ENCODE results near the gene TTF1.
A peak's percentile ranks its signal among the peaks of the same experiment; 100 is the strongest.
"Not testable (repeated sequence)": the region's sequence is repeated elsewhere in the genome, so short reads cannot be mapped to it uniquely, and the experiment has no call there.

TTF1 gene

GRCh38 chr9:132410642-132411041 lies 4.0 kb upstream of the TTF1 start:
- DNase-seq = no peak

GRCh38 chr9:132409828-132410528 lies 3.3 kb upstream of the TTF1 start, which contains the start of gene CFAP77:
Gene CFAP77, plus strand, starts transcription at chr9:132410211. Its CDS starts 61 bp downstream, at chr9:132410272.
- peak; percentile 78 for DNase-seq

DNA sequence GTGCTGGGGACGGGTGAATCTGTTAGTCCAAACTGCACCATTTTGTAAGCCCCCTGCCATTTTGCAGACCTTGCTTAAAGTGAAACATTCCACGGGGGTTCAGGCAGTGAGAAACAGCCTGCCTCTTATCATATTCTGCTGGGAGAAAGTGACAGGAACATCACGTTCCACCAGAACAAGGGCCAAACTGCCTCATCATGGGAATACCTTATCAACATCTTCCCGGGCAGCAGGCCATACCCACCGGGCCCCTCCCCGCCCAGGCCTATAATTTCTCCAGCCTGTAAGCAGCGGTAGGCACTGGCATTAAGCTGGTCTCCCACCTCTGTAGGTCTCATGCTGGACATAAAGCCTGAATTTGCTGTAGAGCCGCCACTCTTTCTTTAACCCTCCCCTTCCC lies 1.9 kb upstream of the TTF1 start:
- DNase-seq = no peak

- no peak for DNase-seq
These were observed 556 bp upstream of the TTF1 start for GRCh38 chr9:132407196-132407595.

DNA sequence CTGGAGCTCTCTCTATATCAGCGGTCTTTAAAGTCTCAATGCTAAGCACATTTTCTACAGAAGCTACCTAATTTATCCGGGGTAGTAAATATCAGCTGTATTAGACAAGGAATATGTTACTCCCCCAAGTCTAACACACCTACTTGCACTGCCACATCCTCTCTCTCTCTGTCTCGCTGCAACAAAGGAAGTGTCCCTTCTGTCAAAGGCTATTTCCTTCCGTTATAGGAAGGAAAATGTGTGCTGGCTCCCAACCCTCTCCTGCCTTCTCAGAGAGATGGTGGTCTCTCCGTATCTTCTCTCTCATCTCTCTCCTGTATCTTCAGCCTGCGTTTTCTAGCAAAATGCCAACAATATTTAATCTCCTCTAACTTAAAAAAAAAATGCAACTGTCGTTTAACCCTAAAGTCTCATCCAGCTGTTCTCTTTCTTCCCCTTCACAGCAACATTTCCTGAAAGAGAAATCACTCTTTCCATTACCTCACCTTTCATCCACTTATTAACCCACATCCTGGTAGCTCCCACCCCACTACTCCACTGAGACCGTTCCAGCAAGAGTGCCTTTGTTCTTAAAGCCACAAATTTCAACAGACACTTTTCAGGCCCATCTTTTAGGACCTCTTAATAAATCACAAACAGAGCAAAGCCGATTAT lies 2.3 kb downstream of the TTF1 start:
- DNase-seq = no peak

DNA sequence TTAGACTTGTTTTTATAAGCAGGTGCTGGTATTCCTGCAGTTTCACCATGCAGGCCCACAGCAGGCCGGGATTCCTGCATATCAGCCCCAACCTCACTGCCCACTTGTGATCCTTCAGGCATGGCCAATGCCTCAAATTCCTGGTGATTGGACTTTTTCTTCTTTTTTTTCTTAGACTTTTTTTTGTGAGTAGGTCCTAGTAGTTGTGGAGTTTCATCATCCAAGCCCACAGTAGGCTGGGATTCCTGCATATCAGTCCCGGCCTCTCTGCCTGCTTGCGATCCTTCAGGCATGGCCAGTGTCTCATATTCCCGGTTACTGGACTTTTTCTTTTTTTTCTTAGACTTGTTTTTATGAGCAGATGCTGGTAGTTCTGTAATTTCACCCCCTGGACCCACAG lies 4.8 kb downstream of the TTF1 start:
- no peak for DNase-seq

DNA sequence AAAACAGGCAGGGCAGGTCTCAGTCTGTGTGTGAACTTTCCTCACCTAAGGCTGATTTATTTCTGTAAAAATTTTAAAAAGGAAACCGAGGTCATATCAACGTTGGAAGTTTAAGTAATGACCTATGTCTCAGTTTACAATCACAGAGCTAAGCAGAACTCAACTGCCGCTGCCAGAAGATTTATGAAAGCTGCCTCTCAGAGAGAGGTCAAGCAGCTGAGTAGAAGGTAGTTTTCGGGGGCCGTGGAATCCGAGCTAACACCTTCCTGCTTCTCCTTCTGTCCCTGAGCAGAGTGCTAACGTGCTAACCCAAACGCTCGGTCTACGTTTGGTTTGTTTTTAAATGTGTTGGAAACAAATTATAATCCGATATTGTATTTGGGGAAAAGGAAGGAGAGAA lies 11.1 kb downstream of the TTF1 start:
- no peak for DNase-seq

- no peak for DNase-seq
These were observed 15.2 kb downstream of the TTF1 start for GRCh38 chr9:132391449-132391848.

DNA sequence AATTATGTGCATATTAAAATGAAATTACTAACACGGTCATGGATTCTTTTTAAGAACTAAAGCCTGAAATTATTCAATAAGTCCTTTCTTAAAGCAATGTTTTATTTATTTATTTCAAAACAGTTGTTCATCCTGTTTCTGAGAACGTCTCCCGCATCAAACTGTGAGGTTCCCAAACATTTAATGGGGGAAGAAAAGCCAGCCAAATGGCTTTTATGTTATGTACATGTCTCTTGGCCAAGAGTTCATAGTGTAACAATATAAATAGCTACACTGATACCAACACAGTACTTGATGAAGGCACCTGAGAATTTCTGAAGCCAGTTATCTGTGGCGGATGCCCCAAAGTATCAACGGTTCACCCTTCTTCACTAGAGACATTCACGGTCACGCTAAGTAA lies 15.7 kb downstream of the TTF1 start:
- DNase-seq = no peak

GRCh38 chr9:132387133-132387532 lies 19.5 kb downstream of the TTF1 start:
- no peak for DNase-seq

- DNase-seq = no peak
These were observed 22.3 kb downstream of the TTF1 start for GRCh38 chr9:132384376-132384775.

- DNase-seq = no peak
These were observed 23.2 kb downstream of the TTF1 start for GRCh38 chr9:132383462-132383883.

GRCh38 chr9:132381966-132382541 lies 24.6 kb downstream of the TTF1 start:
- DNase-seq = no peak

DNA sequence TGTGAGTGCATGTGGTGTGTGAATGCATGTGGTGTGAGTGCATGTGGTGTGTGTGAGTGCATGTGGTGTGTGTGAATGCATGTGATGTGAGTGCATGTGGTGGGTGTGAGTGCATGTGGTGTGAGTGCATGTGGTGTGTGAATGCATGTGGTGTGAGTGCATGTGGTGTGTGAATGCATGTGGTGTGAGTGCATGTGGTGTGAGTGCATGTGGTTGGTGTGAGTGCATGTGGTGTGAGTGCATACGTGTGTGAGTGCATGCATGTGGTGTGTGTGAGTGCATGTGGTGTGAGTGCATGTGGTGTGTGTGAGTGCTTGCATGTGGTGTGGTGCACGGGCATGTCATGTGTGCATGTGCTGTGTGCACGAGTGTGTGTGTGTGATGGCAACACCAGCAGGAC lies 28.2 kb downstream of the TTF1 start:
- not testable (repeated sequence) for DNase-seq

- not testable (repeated sequence) for DNase-seq
These were observed 28.9 kb downstream of the TTF1 start for GRCh38 chr9:132377769-132378168.

DNA sequence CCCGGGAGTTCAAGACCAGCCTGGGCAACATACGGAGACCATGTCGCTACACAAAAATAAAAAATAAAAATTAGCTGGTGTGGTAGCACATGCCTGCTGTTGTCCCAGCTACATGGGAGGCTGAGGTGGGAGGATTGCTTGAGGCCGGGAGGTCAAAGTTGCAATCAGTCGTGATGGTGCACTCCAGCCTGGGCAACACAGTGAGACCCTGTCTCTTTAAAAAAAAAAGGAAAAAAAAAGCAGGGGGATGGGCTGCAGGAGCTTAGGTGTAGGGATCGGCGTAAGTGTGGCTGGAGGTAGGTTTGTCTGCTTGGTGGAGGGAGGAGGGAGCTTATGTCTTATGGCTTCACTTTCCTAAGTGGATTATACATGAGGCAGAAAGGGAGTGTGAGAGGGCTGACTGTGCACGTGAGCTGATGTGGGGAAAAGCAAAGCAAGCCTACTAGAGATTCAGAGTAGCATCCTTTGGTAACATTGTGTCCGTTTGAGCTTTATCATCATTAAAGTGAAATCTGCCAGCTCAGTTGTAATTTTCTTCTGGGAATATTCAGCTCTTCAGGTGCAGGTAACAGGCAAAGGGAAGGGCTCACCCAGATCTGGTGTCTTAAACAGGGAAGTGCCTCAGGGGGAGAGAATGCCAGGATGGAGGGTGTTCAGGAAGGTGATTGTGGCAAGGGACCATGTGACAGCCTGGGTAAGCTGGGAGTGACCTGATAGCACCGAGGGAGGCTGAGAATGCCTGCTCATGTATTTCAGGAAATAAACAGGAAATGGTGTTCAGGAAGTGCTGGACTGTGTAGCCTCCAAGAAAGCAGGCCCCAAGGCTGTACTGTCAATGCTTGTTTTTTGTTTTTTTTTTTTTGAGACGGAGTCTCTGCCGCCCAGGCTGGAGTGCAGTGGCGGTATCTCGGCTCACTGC lies 34.2 kb downstream of the TTF1 start:
- no peak for DNase-seq

- no peak for DNase-seq
These were observed 36.0 kb downstream of the TTF1 start for GRCh38 chr9:132370592-132370991.

DNA sequence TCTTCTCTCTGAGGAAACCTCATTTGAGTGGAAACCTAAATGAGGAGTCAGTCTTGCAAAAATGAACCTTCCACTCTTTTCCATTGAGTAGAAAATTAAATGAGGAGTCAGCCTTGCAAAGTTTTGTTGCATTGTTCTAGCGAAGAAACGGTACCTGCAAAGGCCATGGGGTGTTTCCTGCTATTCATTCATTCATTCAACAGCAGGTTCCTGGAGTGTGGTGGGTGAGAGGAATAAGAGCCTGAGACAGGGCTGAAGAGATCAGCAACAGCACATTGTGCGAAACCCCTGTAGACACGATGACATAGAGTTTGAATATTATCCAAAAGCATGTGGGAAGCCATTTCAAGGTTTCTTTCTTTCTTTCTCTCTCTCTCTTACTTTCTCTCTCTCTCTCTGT lies 37.2 kb downstream of the TTF1 start:
- no peak for DNase-seq

- DNase-seq = no peak
These were observed 38.9 kb downstream of the TTF1 start for GRCh38 chr9:132367613-132368313.

- no peak for DNase-seq
These were observed 40.2 kb downstream of the TTF1 start for GRCh38 chr9:132366481-132366880.

DNA sequence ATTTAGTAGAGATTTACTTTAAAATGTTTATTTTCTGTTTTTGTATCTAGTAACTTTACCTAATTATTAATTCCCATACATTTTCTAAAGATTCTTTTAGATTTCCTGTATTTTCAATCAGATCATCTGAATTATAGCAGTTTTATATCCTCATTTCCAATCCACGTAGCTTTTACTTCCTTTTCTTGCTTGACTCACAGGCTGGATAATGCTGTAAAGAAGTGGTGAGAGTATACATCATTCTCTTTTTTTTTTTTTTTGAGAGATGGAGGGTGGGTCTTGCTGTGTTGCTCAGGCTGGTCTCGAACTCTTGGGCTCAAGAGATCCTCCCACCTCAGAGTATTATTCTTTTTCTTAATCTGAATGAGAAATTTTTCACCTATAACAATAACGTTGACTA lies 40.7 kb downstream of the TTF1 start:
- no peak for DNase-seq

DNA sequence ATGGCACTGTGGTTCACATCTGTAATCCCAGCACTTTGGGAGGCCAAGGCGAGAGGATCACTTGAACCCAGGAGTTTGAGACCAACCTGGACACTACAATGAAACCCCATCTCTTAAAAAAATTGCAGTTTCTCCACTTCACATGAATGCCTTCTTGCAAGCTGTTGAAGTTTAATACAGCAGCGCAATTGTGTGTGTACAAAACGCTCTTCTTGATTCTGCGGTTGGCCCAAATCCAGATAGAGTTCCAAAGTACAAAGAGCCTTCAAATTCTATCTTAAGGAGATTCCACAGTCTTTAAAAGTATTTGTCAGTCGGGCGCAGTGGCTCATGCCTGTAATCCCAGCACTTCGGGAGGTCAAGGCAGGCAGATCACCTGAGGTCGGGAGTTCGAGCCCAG lies 42.6 kb downstream of the TTF1 start:
- DNase-seq = no peak

DNA sequence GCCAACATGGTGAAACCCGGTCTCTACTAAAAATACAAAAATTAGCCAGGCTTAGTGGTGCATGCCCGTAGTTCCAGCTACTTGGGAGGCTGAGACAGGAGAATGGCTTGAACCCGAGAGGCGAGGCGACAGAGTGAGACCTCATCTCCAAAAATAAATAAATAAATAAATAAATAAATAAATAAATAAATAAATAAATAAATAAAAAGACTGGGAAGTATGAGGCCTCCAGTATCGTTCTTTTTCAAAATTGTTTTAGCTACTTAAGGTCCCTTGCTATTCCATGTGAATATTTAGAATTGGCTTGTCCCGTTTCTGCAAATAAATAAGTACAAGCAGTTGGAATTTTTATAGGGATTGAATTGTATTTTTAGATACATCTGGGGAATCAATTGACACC lies 48.9 kb downstream of the TTF1 start:
- DNase-seq = no peak
